Neural progenitor cell (in vitro differentiated cells): ENCODE measurements around the gene ETV6. TPM values are rescaled to one million over a fixed set of nuclear protein-coding genes. Genes with fewer than 3 reads are reported as not detected.

Experiments
- DNase-seq: peaks from one replicate; pipeline ENCODE4 v3.0.0-alpha.2; 2016; ENCODE audit warnings: low spot score
- H2AFZ ChIP-seq: fragments of 200-600 bp; sonication (generic); replicated peaks from 2 replicates; pipeline ENCODE4 v1.6.1; 2016; ENCODE audit warnings: antibody characterized with exemption
- H3F3A ChIP-seq: fragments of 200-600 bp; sonication (generic); 2 replicates; pipeline ENCODE4 v1.6.1; 2016; ENCODE audit warnings: antibody characterized with exemption, low read depth
- H3K27ac ChIP-seq: fragments of 200-600 bp; sonication (generic); 2 replicates; pipeline ENCODE4 v1.5.1; 2016; ENCODE audit warnings: mild to moderate bottlenecking
- H3K27me3 ChIP-seq: fragments of 200-600 bp; sonication (generic); 2 replicates; pipeline ENCODE4 v1.6.1; 2016; ENCODE audit warnings: mild to moderate bottlenecking, moderate library complexity
- H3K36me3 ChIP-seq: fragments of 200-600 bp; sonication (generic); 2 replicates; pipeline ENCODE4 v1.5.1; 2016
- H3K4me1 ChIP-seq: fragments of 200-600 bp; sonication (generic); 2 replicates; pipeline ENCODE4 v1.6.1; 2016; ENCODE audit warnings: mixed run types
- H3K4me2 ChIP-seq: fragments of 200-600 bp; sonication (generic); 2 replicates; pipeline ENCODE4 v1.6.1; 2016
- H3K4me3 ChIP-seq: fragments of 200-600 bp; sonication (generic); 2 replicates; pipeline ENCODE4 v1.5.1; 2016
- H3K79me2 ChIP-seq: fragments of 200-600 bp; sonication (generic); 2 replicates; pipeline ENCODE4 v1.6.1; 2016; ENCODE audit warnings: low read depth
- H3K9ac ChIP-seq: fragments of 200-600 bp; sonication (generic); 2 replicates; pipeline ENCODE4 v1.6.1; 2016
- H3K9me3 ChIP-seq: fragments of 200-600 bp; sonication (generic); 2 replicates; pipeline ENCODE4 v1.5.1; 2016; ENCODE audit warnings: low read depth
- H4K20me1 ChIP-seq: fragments of 200-600 bp; sonication (generic); 2 replicates; pipeline ENCODE4 v1.6.1; 2016; ENCODE audit warnings: low read depth
- H3K27ac Mint-ChIP-seq: 3 replicates; pipeline ENCODE4 v1.8.0; 2021; ENCODE audit warnings: mixed read lengths
- H3K27me3 Mint-ChIP-seq: 2 replicates; pipeline ENCODE4 v1.8.0; 2022; ENCODE audit warnings: low read depth, mild to moderate bottlenecking, inconsistent platforms, moderate library complexity, mixed read lengths; ENCODE audit not compliant: insufficient read depth
- H3K36me3 Mint-ChIP-seq: 3 replicates; pipeline ENCODE4 v1.8.0; 2021; ENCODE audit warnings: mixed read lengths
- H3K4me1 Mint-ChIP-seq: 3 replicates; pipeline ENCODE4 v1.8.0; 2021; ENCODE audit warnings: mixed read lengths
- H3K4me3 Mint-ChIP-seq: 3 replicates; pipeline ENCODE4 v1.8.0; 2021; ENCODE audit warnings: mild to moderate bottlenecking, moderate library complexity, mixed read lengths
- H3K9me3 Mint-ChIP-seq: 3 replicates; pipeline ENCODE4 v1.8.0; 2020; ENCODE audit warnings: mixed read lengths
- EZH2 ChIP-seq: fragments of 200-600 bp; sonication (generic); IDR thresholded peaks from 2 replicates; pipeline ENCODE4 v1.6.1; 2017; ENCODE audit warnings: antibody characterized with exemption, mild to moderate bottlenecking, moderate library complexity
- EZH2phosphoT487 ChIP-seq: fragments of 200-600 bp; sonication (generic); IDR thresholded peaks from 2 replicates; pipeline ENCODE4 v1.6.1; 2017; ENCODE audit warnings: antibody characterized with exemption
- total RNA-seq: library from RNA; depleted of rRNA; stranded (reverse); fragments of >200 nt; gene quantifications from 2 replicates; pipeline ENCODE4 v1.2.3, GENCODE V29; 2015; ENCODE audit warnings: low replicate concordance
- TF ChIP-seq, protein P1 (sequence below): fragments of 200-600 bp; sonication (generic); IDR thresholded peaks from 2 replicates; pipeline ENCODE4 v1.5.1; 2017; ENCODE audit warnings: antibody characterized with exemption, mild to moderate bottlenecking

The ETV6 gene
- total RNA-seq, 1 donor from 2014 or later, result 6.2 TPM

DNA sequence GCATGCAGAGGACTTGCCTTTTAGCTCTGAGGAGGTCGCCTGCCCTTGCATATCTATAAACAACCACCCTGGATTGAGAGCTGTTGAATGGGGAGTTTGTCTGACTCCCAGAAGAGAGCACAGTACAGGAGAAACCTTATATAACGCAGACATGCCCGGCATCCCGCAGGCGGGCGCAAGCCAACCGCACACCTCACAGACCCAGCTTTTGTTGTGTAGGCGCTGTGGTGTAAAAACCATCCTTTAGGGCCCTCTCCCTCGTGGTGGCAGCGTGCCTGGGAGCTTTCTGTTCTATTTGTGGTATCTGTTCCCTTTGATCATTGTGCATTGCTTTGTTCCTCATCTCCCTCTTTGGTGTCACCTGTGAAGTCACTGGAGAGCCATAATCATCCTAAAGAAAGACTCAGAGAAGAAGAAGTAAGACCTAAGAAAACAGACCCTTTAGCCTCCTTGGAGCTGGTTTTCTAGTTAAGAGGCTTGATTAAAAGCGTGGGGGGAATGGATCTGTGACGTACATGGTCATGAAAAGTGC, 77.7 kb downstream of the ETV6 start:
- no peak overlapping the region for H2AFZ ChIP-seq
- Mint-ChIP-seq H3K4me3 (no peak overlapping the region), H3K27me3 (peaks cover 2% of the 10 kb centered on the region), H3K36me3 (peaks cover 9% of the 10 kb centered on the region), H3K4me1 (peaks cover 30% of the 10 kb centered on the region), H3K9me3 (peaks cover 2% of the 10 kb centered on the region), H3K27ac (no peak overlapping the region)
- no peaks in the 10 kb centered on the region for H3K27me3 ChIP-seq
- H3K9ac ChIP-seq, result no peak overlapping the region
- peaks cover 16% of the 10 kb centered on the region for H3K4me1 ChIP-seq
- H3K27ac ChIP-seq, result no peak overlapping the region
- no peak for DNase-seq
- H3K9me3 ChIP-seq, result no peaks in the 10 kb centered on the region
- H3K4me3 ChIP-seq, result no peak overlapping the region
- no peaks in the 10 kb centered on the region for H4K20me1 ChIP-seq
- no peaks in the 10 kb centered on the region for H3K36me3 ChIP-seq
- H3F3A ChIP-seq, result no peaks in the 10 kb centered on the region
- no peak overlapping the region for H3K4me2 ChIP-seq
- TF ChIP-seq EZH2 (no peak), EZH2phosphoT487 (no peak)
- TF ChIP-seq, protein P1, sequence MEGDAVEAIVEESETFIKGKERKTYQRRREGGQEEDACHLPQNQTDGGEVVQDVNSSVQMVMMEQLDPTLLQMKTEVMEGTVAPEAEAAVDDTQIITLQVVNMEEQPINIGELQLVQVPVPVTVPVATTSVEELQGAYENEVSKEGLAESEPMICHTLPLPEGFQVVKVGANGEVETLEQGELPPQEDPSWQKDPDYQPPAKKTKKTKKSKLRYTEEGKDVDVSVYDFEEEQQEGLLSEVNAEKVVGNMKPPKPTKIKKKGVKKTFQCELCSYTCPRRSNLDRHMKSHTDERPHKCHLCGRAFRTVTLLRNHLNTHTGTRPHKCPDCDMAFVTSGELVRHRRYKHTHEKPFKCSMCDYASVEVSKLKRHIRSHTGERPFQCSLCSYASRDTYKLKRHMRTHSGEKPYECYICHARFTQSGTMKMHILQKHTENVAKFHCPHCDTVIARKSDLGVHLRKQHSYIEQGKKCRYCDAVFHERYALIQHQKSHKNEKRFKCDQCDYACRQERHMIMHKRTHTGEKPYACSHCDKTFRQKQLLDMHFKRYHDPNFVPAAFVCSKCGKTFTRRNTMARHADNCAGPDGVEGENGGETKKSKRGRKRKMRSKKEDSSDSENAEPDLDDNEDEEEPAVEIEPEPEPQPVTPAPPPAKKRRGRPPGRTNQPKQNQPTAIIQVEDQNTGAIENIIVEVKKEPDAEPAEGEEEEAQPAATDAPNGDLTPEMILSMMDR, result no peak
- no peaks in the 10 kb centered on the region for H3K79me2 ChIP-seq

DNA sequence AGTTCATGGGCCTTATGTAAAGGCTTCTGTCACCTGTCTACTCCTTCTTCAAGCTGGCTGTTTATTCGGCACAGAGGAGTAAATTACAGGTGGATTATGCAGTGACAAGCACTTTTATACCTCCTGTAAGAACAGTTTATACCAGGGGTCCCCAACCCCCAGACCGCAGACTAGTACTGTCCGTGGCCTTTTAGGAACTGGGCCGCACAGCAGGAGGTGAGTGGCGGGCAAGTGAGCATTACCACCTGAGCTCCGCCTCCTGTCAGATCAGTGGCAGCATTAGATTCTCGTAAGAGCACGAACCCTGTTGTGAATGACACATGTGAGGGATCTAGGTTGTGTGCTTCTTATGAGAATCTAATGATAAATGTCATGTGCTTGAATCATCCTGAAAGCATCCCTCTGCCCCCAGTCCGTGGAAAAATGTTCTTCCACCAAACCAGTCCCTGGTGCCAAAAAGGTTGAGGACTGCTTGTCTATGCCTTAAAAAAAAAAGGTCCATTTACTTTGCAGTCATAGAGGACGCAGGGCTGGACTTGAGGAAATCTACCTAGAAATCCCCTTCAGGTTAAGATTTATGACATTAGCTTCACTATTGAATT, 78.8 kb downstream of the ETV6 start:
- Mint-ChIP-seq H3K9me3 (peaks cover 2% of the 10 kb centered on the region), H3K27me3 (peaks cover 2% of the 10 kb centered on the region), H3K4me1 (peaks cover 30% of the 10 kb centered on the region), H3K4me3 (no peak overlapping the region), H3K36me3 (peaks cover 9% of the 10 kb centered on the region), H3K27ac (no peak overlapping the region)
- DNase-seq, result no peak
- Histone ChIP-seq H3K4me3 (no peak overlapping the region), H3K9ac (no peak overlapping the region), H2AFZ (no peak overlapping the region), H3K4me2 (no peak overlapping the region), H3K36me3 (no peaks in the 10 kb centered on the region), H3K9me3 (no peaks in the 10 kb centered on the region), H3K4me1 (peaks cover 16% of the 10 kb centered on the region), H3F3A (no peaks in the 10 kb centered on the region), H3K27ac (no peak overlapping the region), H3K27me3 (no peaks in the 10 kb centered on the region), H4K20me1 (no peaks in the 10 kb centered on the region), H3K79me2 (no peaks in the 10 kb centered on the region)
- no peak for TF ChIP-seq EZH2phosphoT487
- TF ChIP-seq, protein P1, result no peak
- no peak for TF ChIP-seq EZH2

DNA sequence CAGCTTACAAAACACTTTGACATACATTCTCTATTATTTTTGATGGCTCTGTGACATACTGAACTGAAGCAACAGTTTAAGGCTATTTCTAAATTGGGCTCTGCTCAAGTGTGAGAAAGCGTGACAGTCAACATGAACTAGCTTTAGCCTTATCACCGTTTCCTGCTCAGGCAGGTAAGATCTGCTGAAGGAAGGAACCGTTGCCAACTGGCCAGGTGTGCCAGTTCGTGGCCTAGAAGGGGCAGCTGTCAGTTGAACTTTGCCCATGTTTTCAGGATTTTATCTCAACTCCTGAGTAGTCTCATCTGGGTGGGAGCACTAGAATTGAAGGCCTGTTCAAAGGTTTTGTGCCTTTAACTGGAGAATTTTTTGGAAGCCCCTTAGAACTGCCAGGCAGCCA, 79.5 kb downstream of the ETV6 start:
- Mint-ChIP-seq H3K4me1 (peaks cover 28% of the 10 kb centered on the region), H3K4me3 (no peak overlapping the region), H3K36me3 (peaks cover 7% of the 10 kb centered on the region), H3K27me3 (no peaks in the 10 kb centered on the region), H3K27ac (no peak overlapping the region), H3K9me3 (peaks cover 2% of the 10 kb centered on the region)
- Histone ChIP-seq H3K79me2 (no peaks in the 10 kb centered on the region), H3K27me3 (no peaks in the 10 kb centered on the region), H3K4me1 (peaks cover 8% of the 10 kb centered on the region), H3K9ac (no peak overlapping the region), H3K9me3 (no peaks in the 10 kb centered on the region), H3K27ac (no peak overlapping the region), H3F3A (no peaks in the 10 kb centered on the region), H4K20me1 (no peaks in the 10 kb centered on the region), H3K36me3 (no peaks in the 10 kb centered on the region), H2AFZ (no peak overlapping the region), H3K4me2 (no peak overlapping the region), H3K4me3 (no peak overlapping the region)
- DNase-seq, result no peak
- TF ChIP-seq EZH2, result no peak
- TF ChIP-seq, protein P1, result no peak
- no peak for TF ChIP-seq EZH2phosphoT487
